MM.1S (cell line): ENCODE measurements around the gene NIP7.

Experiments
- CTCF ChIP-seq: fragments of 300-600 bp; sonication (generic); IDR thresholded peaks from 2 replicates; pipeline ENCODE4 v1.5.1; 2016; ENCODE audit warnings: antibody characterized with exemption, low read length, mixed read lengths
- EZH2phosphoT487 ChIP-seq: fragments of 300-600 bp; sonication (generic); IDR thresholded peaks from 2 replicates; pipeline ENCODE4 v1.6.1; 2018; ENCODE audit warnings: antibody characterized with exemption, low read length

- TF ChIP-seq CTCF, result no peak
- no peak for TF ChIP-seq EZH2phosphoT487
Observed at GRCh38 chr16:69371564-69371963, 32.0 kb downstream of the NIP7 start.
